ENCODE results near the gene FMNL1. TPM values are rescaled to one million over a fixed set of nuclear protein-coding genes. Genes with fewer than 3 reads are reported as not detected.
A peak's percentile ranks its signal among the peaks of the same experiment; 100 is the strongest.

The FMNL1 gene
- total RNA-seq, 1 donor from 2014 or later = 3.3 TPM

DNA sequence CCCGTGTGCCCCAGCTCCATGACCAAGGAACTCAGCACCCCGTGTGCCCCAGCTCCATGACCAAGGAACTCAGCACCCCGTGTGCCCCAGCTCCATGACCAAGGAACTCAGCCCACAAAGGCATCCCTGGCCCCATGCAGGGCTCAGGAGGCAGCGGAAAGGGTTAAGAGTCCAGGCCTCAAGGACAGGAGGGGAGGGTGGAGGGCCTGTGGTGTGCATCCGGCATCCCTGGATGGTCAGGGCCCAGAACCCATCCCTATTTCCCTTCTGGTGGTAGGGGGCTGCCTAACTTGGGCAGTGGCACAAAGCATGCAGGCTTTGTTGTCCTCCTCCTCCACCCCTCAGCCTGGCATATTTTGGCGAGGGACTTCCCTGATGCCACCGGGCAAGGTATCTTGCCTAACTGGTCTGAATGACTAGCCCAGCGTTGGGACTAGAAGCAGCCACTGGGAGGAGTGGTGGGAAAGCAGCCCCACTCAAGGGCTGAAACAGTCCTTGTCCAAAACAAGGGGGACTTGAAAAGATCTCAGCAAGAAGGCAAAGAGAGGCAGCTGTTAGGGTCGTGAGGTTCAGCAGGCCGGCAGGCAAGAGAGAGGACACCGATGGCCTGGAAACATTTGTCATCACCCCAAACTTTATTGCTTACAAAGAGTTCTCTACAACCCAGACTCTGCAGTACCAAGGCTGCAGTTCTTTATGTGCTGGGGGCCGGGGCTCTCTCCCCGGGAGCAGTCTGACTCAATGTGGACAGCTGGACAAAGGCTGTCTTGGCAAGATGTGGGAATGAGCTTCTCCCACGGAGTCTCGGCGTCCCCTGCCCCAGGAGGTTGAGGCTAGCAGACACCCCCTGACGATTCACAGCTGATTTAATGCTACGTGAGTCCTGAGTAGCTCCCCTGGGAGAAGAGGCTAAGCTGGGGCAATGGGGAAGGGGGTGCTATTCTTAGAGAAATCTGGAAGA, 41.1 kb downstream of the FMNL1 start:
- TF ChIP-seq, protein P1, sequence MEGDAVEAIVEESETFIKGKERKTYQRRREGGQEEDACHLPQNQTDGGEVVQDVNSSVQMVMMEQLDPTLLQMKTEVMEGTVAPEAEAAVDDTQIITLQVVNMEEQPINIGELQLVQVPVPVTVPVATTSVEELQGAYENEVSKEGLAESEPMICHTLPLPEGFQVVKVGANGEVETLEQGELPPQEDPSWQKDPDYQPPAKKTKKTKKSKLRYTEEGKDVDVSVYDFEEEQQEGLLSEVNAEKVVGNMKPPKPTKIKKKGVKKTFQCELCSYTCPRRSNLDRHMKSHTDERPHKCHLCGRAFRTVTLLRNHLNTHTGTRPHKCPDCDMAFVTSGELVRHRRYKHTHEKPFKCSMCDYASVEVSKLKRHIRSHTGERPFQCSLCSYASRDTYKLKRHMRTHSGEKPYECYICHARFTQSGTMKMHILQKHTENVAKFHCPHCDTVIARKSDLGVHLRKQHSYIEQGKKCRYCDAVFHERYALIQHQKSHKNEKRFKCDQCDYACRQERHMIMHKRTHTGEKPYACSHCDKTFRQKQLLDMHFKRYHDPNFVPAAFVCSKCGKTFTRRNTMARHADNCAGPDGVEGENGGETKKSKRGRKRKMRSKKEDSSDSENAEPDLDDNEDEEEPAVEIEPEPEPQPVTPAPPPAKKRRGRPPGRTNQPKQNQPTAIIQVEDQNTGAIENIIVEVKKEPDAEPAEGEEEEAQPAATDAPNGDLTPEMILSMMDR (IDR thresholded peaks at IDR 0.05; ENCODE audit: unreplicated experiment) = no peak
- Mint-ChIP-seq H3K4me1 (ENCODE audit: low read depth) (peaks cover 1% of the 10 kb centered on the region), H3K9me3 (ENCODE audit: low read depth) (no peaks in the 10 kb centered on the region), H3K27ac (no peak overlapping the region), H3K27me3 (peaks cover 17% of the 10 kb centered on the region), H3K36me3 (ENCODE audit: insufficient read depth) (peaks cover 9% of the 10 kb centered on the region), H3K4me3 (ENCODE audit: low read depth) (peak overlapping the region; percentile 24)
- no peak for DNase-seq (ENCODE audit: low spot score, unreplicated experiment)

DNA sequence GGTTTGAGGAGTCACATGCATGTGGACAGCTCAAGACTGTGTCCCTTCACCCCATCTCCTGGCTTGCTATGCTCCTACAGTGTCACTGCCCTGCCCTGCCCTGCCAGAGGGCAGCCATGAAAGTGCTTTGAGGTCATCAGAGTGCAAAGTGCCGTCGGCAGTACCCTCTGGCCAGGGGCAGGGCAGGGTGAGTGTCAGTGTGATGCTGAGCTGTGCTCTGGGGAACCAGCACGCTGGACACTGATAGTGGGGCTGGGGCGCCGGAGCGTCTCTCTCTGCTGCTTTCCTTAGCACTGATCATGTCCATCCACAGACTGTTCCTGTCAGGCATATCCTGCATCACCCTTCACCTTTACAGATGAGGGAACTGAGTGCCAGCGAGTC, 41.8 kb downstream of the FMNL1 start:
- TF ChIP-seq, protein P1 (IDR thresholded peaks at IDR 0.05; ENCODE audit: unreplicated experiment) = no peak
- peaks cover 10% of the 10 kb centered on the region for H3K36me3 Mint-ChIP-seq (ENCODE audit: insufficient read depth)
- H3K4me1 Mint-ChIP-seq (ENCODE audit: low read depth) = peaks cover 1% of the 10 kb centered on the region
- no peak overlapping the region for H3K4me3 Mint-ChIP-seq (ENCODE audit: low read depth)
- H3K27me3 Mint-ChIP-seq = peaks cover 17% of the 10 kb centered on the region
- H3K9me3 Mint-ChIP-seq (ENCODE audit: low read depth) = no peaks in the 10 kb centered on the region
- DNase-seq (ENCODE audit: low spot score, unreplicated experiment) = no peak
- no peak overlapping the region for H3K27ac Mint-ChIP-seq

DNA sequence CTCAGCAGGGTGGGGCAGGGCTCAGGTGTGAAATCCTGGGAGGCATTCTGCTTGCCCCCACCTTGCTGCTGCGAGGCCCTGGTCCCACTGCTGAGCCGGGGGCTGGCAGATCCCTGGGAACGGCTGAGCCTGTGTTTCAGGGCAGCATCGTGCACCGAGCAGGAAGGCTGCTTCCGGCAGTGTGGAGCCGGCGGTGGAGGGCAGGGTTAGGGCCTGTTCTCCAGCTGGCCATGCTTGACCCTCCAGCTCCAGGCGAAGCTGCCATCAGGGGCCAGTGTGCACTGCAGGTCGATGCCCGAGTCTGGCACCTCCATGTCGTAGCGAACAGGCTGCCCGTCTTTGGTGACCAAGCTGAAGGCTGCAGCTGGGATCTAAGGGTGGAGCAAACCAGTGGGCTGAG, 42.7 kb downstream of the FMNL1 start:
- Mint-ChIP-seq H3K27ac (no peak overlapping the region), H3K36me3 (ENCODE audit: insufficient read depth) (peaks cover 10% of the 10 kb centered on the region), H3K27me3 (peaks cover 17% of the 10 kb centered on the region), H3K4me3 (ENCODE audit: low read depth) (no peak overlapping the region), H3K4me1 (ENCODE audit: low read depth) (peaks cover 1% of the 10 kb centered on the region), H3K9me3 (ENCODE audit: low read depth) (no peaks in the 10 kb centered on the region)
- DNase-seq (ENCODE audit: low spot score, unreplicated experiment) = no peak
- TF ChIP-seq, protein P1 (IDR thresholded peaks at IDR 0.05; ENCODE audit: unreplicated experiment) = no peak

DNA sequence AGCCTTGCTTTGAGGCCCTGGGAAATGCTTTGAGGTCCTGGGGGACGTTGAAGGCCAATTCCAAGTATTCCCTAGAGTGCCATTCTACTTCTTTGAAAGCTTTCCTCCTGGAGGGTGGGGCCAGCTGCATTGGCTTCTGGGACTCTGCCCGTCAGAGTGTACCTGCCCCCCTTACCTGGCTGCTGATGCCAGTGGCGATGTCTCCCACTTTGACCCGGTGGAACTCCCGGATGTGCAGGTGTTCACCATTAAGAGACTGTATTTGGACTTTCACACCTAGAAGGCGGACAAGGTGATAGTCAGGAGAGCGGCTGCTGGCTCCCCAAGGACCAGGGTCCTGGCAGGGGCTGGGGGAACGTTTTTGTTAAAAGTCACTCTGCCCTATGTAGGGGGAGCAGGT, 43.3 kb downstream of the FMNL1 start:
- H3K27me3 Mint-ChIP-seq = peaks cover 17% of the 10 kb centered on the region
- TF ChIP-seq, protein P1 (IDR thresholded peaks at IDR 0.05; ENCODE audit: unreplicated experiment) = no peak
- no peak for DNase-seq (ENCODE audit: low spot score, unreplicated experiment)
- no peak overlapping the region for H3K4me3 Mint-ChIP-seq (ENCODE audit: low read depth)
- no peak overlapping the region for H3K27ac Mint-ChIP-seq
- H3K4me1 Mint-ChIP-seq (ENCODE audit: low read depth) = peaks cover 1% of the 10 kb centered on the region
- peaks cover 10% of the 10 kb centered on the region for H3K36me3 Mint-ChIP-seq (ENCODE audit: insufficient read depth)
- H3K9me3 Mint-ChIP-seq (ENCODE audit: low read depth) = no peaks in the 10 kb centered on the region

DNA sequence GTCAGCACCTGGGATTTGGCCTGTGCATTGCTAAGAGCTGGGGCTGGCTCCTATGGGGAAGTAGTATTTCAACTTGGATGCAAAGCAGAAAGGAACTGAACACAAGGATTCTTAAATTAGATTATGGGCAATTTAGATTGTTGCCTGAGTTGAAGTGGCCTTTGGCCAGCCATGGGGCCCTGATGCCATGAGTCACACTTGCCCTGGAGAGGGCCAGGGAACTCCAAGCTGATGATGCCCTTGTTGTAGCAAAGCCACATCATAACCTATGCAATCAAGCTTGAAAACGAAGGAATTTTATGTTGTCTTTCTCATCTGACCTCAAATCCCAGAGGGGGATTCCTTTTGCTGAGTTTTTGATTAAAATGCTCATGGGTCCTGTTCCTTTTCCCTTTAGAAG, 44.1 kb downstream of the FMNL1 start:
- TF ChIP-seq, protein P1 (IDR thresholded peaks at IDR 0.05; ENCODE audit: unreplicated experiment) = no peak
- H3K27me3 Mint-ChIP-seq = peaks cover 9% of the 10 kb centered on the region
- H3K27ac Mint-ChIP-seq = no peak overlapping the region
- peaks cover 1% of the 10 kb centered on the region for H3K4me1 Mint-ChIP-seq (ENCODE audit: low read depth)
- no peaks in the 10 kb centered on the region for H3K9me3 Mint-ChIP-seq (ENCODE audit: low read depth)
- DNase-seq (ENCODE audit: low spot score, unreplicated experiment) = no peak
- H3K4me3 Mint-ChIP-seq (ENCODE audit: low read depth) = no peak overlapping the region
- peaks cover 10% of the 10 kb centered on the region for H3K36me3 Mint-ChIP-seq (ENCODE audit: insufficient read depth)

Measured in progenitor cell of endocrine pancreas (in vitro differentiated cells).